Fibroblast of villous mesenchyme (primary cell): Measurements from ENCODE around the gene IL1RN. TPM values are rescaled to one million over a fixed set of nuclear protein-coding genes. Genes with fewer than 3 reads are reported as not detected.

Source experiments
- DNase-seq: peaks from one replicate; pipeline ENCODE4 v3.0.0-alpha.2; 2010; ENCODE audit warnings: low read depth
- H3K4me3 ChIP-seq: 2 replicates; pipeline ENCODE4 v1.5.1; 2011; ENCODE audit warnings: low read depth, mild to moderate bottlenecking, low read length
- total RNA-seq: library from RNA; depleted of rRNA; stranded (reverse); fragments of >200 nt; gene quantifications from 2 replicates; pipeline ENCODE4 v1.2.3, GENCODE V29; 2012
- TF ChIP-seq, protein P1 (sequence below): IDR thresholded peaks from 2 replicates; pipeline ENCODE4 v1.5.1; 2012; ENCODE audit warnings: low read depth, mild to moderate bottlenecking, low read length; ENCODE audit not compliant: insufficient read depth

Gene IL1RN
- total RNA-seq, 1 donor: not detected

DNA sequence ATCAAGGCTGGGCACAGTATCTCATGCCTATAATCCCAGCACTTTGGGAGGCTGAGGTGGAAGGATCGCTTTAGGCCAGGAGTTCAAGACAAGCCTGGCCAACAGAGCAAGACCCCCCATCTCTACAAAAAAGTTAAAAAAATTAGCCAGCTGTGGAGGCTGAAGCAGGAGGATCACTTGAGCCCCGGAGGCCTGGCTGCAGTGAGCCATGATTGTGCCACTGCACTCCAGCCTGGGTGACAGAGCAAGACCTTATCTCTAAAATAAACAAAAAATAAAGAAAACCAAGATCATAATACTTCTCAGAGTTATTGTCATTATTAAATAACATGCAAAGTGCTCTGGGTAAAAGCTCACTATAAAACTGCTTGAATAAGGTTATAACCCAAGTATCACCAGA, 14.9 kb downstream of the IL1RN start:
- DNase-seq: no peak
- TF ChIP-seq, protein P1, sequence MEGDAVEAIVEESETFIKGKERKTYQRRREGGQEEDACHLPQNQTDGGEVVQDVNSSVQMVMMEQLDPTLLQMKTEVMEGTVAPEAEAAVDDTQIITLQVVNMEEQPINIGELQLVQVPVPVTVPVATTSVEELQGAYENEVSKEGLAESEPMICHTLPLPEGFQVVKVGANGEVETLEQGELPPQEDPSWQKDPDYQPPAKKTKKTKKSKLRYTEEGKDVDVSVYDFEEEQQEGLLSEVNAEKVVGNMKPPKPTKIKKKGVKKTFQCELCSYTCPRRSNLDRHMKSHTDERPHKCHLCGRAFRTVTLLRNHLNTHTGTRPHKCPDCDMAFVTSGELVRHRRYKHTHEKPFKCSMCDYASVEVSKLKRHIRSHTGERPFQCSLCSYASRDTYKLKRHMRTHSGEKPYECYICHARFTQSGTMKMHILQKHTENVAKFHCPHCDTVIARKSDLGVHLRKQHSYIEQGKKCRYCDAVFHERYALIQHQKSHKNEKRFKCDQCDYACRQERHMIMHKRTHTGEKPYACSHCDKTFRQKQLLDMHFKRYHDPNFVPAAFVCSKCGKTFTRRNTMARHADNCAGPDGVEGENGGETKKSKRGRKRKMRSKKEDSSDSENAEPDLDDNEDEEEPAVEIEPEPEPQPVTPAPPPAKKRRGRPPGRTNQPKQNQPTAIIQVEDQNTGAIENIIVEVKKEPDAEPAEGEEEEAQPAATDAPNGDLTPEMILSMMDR: no peak
- no peak overlapping the region for H3K4me3 ChIP-seq

DNA sequence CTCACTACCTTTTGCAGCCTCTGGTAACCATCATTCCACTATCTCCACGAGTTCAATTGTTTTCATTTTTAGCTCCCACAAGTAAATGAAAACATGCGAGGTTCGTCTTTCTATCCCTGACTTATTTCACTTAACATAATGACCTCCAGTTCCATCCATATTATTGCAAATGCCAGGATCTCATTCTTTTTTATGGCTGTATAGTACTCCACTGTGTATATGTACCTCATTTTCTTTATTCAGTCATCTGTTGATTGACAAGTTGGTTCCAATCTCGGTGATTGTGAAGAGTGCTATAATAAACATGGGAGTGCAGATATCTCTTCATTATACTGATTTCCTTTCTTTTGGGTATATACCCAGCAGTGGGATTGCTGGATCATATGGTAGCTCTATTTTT, 16.9 kb downstream of the IL1RN start:
- DNase-seq: no peak
- TF ChIP-seq, protein P1: no peak
- no peak overlapping the region for H3K4me3 ChIP-seq

DNA sequence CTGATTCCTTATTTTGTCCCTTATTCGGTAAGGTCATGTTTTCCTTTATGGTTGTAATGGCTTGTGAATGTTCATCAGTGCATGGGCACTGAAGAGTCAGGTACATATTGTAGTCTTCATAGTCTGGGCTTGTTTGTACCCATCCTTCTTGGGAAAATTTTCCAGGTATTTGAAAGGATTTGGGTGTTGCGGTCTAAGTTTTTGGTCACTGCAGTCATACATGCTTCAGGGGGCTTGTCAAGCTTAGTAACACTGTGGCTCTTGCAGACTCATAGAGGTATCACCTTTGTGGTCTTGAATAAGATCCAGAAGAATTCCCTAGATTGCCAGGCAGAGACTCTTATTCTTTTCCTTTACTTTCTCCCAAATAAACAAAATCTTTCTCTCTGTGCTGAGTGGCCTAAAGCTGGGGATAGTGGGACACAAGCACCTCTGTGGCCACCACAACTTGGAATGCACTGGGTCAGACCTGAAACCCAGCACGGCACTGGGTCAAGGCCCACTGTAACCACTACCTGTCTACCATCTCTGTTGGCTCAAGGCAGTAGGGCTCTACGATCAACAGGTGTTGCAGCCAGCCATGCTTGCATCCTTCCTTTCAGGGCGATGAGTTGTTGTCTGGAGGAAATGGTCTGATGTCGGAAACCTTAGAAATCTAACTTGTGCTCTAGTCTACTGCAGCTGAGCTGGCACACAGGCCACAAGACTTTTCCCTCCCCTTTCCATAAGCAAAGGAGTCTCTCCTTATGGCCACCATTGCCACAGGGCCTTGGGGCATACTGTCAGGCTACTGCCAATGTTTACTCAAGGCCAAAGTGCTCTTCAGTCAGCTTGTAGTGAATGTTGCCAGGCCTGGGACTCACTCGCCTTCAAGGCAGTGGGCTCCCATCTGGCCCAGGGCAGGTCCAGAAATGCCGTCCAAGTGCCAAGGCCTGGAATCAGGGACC, 21.5 kb downstream of the IL1RN start:
- no peak for DNase-seq
- no peak overlapping the region for H3K4me3 ChIP-seq
- TF ChIP-seq, protein P1: no peak

GRCh38 chr2:113149553-113150257, 22.3 kb downstream of the IL1RN start:
- DNase-seq: no peak
- TF ChIP-seq, protein P1: no peak
- no peak overlapping the region for H3K4me3 ChIP-seq

DNA sequence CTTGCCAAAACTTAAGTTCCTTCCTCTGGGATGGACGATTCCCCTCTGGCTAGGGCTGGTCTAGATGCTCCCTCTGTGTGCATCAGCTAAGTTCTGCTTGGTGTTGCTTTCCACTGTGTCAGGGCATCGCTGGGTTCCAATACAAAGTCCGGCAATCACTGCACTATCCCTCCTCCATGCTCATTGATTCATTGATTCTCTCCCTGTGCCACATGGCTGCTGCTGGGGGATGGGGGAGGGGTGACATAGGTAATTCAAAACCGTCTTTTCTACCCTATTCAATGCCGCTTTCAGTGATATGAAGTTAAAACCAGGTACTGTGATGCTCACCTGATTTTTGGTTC, 22.8 kb downstream of the IL1RN start:
- TF ChIP-seq, protein P1: no peak
- no peak overlapping the region for H3K4me3 ChIP-seq
- no peak for DNase-seq

DNA sequence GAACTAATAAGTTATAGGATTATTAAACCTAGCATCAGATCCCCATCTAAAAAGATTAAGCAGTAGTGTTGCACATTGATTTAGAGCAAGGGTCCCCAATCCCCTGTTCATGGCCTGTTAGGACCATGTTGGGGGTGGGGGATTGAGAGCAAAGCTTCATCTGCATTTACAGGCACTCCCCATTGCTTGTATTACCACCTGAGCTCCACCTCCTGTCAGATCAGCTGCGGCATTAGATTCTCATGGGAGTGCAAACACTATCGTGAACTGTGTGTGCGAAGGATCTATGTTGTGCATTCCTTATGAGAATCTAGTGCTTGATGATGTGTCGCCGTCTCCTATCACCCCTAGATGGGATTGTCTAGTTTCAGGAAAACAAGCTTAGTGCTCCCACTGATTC, 27.9 kb downstream of the IL1RN start:
- no peak overlapping the region for H3K4me3 ChIP-seq
- TF ChIP-seq, protein P1: no peak

More for the DNA sequence above, 27.9 kb downstream of the IL1RN start:
- DNase-seq: no peak
